GM13977 (cell line): ENCODE measurements around the gene MAP3K12.
A peak's percentile ranks its signal among the peaks of the same experiment; 100 is the strongest.

ENCODE experiments used
- DNase-seq: peaks from one replicate; pipeline ENCODE4 v3.0.0; 2012; ENCODE audit warnings: low spot score
- in situ Hi-C: fragments of 300-500 bp; cut with MboI; formaldehyde crosslinking; loops from one replicate; pipeline ENCODE4 v1.12.0; 2022; ENCODE audit warnings: low sequenced_read_pairs, low pct_unique_long_range_greater_than_20kb, mixed read lengths, inconsistent platforms; ENCODE audit not compliant: unreplicated experiment
- TF ChIP-seq, protein P1 (sequence below): IDR thresholded peaks from 2 replicates; pipeline ENCODE4 v1.5.1; 2012; ENCODE audit warnings: mild to moderate bottlenecking, control low read depth; ENCODE audit not compliant: insufficient read depth; ENCODE audit errors: extremely low read depth, missing control alignments

The MAP3K12 gene

DNA sequence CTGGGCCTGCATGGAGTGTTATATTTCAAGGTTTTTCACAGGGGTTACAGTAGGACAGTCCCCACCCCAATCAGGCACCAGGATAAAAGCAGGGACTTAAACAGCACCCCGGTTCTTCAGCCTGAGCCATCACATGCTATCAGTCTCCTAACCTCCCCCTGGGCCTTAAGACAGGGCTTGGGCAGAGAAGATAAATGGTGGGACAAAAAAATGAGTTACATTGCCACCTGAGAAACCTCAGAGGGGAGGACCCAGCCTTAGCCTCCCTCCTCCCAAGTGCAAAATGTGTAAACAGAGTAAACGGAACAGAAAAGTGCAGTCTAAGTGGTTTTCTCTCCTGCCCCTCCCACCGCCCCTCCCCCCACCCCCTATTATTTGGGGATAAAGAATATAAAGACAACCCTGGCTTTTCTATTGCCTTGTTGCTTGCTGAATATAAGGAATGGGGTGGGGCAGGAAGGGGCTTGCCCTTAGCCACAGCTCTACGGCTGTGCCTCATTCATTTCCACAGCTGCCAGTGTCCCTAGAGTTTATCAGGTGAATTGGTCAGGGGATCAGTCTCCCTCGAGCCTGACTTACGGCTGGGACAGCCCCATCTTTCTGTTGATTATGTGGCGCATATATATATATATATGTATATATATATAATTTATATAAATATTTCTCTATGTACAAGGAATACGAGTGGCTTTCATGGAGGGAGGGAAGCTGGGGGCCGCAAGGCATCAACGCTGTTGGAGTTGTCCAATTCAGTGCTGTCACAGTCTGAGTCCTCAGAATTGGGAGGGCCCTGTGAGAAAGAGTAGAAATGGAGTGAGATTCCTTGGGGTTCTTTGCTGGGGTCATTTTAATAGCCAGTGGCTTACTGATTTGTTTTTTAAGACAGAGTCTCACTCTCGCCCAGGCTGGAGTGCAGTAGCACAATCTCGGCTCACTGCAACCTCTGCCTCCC, 18.5 kb downstream of the MAP3K12 start:
- no peak for DNase-seq
- TF ChIP-seq, protein P1, sequence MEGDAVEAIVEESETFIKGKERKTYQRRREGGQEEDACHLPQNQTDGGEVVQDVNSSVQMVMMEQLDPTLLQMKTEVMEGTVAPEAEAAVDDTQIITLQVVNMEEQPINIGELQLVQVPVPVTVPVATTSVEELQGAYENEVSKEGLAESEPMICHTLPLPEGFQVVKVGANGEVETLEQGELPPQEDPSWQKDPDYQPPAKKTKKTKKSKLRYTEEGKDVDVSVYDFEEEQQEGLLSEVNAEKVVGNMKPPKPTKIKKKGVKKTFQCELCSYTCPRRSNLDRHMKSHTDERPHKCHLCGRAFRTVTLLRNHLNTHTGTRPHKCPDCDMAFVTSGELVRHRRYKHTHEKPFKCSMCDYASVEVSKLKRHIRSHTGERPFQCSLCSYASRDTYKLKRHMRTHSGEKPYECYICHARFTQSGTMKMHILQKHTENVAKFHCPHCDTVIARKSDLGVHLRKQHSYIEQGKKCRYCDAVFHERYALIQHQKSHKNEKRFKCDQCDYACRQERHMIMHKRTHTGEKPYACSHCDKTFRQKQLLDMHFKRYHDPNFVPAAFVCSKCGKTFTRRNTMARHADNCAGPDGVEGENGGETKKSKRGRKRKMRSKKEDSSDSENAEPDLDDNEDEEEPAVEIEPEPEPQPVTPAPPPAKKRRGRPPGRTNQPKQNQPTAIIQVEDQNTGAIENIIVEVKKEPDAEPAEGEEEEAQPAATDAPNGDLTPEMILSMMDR, result no peak
- in situ Hi-C loops, result no loop called here

DNA sequence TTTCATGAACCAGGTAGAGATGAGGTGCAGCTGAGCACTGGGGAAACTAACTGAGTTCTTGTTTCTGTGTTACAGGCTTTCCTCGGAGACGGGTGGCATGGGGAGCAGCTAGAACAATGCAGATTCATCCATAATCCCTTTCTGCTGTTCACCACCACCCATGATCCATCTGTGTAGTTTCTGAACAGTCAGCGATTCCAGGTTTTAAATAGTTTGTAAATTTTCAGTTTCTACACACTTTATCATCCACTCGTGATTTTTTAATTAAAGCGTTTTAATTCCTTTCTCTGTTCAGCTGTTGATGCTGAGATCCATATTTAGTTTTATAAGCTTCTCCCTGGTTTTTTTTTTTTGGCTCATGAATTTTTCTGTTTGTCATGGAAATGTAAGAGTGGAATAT, 19.9 kb downstream of the MAP3K12 start:
- TF ChIP-seq, protein P1, result no peak
- in situ Hi-C loops, result no loop called here
- DNase-seq, result no peak

DNA sequence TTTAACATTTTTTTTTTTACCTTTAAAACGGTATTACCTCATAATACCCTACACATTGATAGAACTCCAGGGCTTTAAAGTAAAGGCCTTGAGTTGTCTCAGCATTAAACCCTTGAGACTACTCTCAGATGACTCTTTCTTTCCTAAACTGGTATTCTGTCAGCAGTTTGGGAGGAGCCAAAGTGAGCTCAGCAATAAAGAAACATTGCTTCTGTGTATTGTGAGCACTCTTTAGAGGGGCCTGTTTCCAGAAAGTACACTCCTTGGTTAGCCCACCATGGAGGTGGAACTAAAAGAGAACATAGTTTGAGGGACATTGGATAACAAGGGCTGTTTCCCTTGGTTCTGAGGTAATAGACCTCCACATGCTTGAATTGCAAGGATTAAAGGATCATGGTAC, 20.4 kb downstream of the MAP3K12 start:
- in situ Hi-C loops, result no loop called here
- TF ChIP-seq, protein P1, result no peak
- no peak for DNase-seq

DNA sequence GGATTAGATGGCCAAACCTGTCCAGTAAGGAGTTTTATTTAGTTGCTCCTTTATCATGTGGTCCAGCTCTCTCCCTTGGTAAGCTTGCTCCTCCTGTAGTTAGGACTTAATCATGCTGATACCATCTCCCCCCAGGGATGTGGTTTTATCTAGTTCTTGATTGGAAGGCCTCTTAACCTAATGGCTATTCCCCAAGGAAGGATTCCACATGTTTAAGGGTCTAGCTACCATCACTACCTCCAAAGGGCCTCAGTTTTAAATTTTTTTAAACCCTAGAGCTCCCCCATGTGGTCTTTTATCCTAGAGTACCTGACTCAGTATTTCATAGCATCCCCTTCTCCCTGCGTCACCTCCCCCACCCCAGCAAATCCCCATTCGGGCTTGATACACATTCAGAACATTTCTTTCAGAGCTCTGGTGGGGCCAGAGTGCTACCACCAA, 22.5 kb downstream of the MAP3K12 start:
- TF ChIP-seq, protein P1, result peak; percentile 22
- no peak for DNase-seq
- in situ Hi-C loops, result no loop called here

DNA sequence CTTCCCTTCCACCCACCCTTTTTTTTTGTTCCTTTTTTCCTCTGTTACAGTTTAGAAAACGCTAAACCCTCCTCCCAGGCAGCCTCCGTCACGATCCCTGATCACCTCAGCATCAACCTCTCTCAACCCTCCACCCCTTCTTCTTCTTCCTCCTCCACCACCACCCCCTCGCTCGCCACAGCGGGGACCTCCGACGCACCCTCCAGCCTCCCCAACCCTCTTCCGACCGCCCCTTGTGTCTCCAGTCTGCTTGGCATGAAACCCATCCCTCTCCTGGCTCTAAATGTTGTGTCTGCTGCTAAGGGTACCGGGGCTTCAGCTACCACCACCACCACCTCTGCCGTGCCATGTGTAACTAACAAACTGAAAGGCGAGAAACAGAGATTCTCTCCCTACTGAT, 24.4 kb downstream of the MAP3K12 start:
- in situ Hi-C loops, result no loop called here
- no peak for DNase-seq
- TF ChIP-seq, protein P1, result no peak

DNA sequence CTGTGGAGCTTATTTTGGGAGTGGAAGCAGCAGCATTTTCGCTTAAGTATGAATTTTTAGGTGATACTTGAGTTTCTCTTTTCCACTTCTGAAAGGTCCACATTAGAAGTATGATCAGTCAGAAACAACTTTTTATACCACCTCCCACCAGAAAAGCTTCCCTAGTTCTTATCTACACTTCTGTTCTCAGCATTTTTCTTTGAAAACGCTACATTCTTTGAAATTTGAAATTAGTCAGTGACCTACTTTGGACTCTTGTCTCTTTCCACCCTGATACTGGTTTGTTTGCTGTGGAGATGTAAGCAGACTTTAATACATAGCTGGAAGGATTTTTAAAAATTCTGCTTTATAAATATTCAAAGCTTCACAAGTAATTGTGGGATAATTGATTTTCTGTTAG, 25.2 kb downstream of the MAP3K12 start:
- TF ChIP-seq, protein P1, result no peak
- in situ Hi-C loops, result no loop called here

More for the DNA sequence above, 25.2 kb downstream of the MAP3K12 start:
- no peak for DNase-seq
